GM18861 (cell line): ENCODE measurements around the gene CFH.
"Not testable (repeated sequence)": the region's sequence is repeated elsewhere in the genome, so short reads cannot be mapped to it uniquely, and the experiment has no call there.

Source experiments
- ATAC-seq: cut with Tn5 transposase; IDR thresholded peaks from one replicate; pipeline ENCODE4 v1.9.1; 2021; ENCODE audit not compliant: unreplicated experiment

The CFH gene

DNA sequence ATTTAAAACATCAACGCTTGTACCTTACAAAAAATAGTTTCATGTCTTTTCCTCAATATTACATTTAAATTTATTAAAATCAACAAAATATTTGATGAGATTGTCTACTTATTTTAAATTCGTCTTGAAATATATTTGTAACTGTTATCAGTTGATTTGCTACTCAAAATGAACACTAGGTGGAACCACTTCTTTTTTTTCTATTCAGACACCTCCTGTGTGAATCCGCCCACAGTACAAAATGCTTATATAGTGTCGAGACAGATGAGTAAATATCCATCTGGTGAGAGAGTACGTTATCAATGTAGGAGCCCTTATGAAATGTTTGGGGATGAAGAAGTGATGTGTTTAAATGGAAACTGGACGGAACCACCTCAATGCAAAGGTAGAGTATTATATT lies 91.4 kb downstream of the CFH start:
- ATAC-seq: peak; percentile 87

DNA sequence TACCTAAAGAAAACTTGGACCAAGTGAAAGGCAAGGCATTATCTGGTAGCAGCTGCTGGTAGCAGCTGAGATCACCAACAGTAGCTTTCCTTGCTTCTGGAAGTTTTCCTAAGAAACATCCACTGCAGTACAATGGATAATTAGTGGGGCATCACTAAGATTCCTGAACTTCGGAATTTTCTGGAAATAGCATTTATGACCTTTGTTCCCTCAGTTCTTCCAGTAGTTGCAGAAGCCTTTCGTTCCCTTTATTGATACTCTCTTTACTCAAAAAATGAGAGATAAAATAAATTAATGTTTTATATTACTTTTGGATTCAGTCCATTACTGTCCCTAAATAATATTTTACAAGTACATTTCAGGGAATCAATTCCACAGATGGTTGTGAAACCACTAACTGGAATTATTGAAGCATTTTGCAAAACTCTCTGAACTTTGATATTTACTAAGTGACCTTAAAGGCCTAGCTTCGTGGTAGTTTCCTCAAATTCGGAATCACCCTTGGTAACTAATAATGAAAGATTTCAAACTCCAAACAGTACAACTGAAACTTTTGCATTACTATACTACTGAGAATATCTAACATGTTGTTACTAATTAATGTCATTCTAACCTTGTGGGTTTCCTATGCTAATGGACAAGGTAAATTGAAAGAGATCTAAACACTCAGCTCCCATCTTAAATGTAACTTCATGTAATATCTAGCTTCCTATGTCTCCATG lies 113.3 kb downstream of the CFH start:
- not testable (repeated sequence) for ATAC-seq

DNA sequence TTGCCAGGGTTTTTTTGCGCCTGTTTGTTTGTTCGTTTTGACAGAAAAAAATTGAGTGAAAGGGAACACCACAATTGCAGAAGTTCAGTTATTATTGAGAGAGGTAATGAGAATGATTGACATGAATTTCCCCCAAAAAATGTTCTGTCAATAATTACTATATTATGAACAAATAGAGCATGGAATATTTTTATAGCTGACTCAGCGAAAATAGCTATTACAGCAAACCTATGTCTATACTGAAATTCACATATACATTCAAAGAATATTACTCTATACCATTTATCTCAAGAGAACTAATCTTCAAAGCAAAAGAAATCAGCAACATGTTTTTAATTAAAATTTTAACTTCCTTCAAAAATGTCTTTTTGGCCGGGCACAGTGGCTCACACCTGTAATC lies 118.0 kb downstream of the CFH start:
- not testable (repeated sequence) for ATAC-seq

DNA sequence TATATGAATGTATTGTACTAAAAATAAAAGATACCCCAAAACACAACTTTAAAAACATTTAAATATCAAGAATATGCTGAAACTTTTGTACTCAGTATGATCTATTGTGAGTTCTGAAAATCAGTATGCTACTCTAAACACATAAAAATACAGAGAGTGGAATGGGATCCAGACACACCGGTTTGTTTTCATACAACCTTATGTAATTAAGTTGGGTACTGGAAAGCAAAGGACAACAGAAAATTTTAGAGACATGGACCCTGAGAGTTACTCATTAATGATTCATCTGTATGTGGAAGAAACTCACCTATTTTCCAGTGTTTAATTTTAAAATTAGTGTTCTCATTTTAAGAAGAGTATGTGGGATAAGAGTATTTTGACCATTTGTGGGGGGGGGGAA lies 121.9 kb downstream of the CFH start:
- ATAC-seq: no peak

DNA sequence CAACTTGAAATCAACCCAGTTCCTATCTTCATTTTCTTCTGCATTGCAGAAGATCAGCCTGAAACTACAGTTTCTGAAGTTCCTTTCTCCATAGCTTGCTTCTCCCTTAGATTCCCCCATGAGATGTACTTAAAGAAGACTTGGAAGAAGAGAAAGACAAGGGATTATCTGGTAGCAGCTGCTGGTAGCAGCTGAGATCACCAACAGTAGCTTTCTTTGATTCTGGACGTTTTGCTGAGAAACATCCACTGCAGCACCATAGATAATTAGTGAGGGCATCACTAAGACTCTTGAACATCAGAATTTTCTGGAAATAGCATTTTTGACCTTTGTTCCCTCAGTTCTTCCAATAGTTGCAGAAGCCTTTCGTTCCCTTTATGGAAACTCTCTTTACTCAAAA lies 122.3 kb downstream of the CFH start:
- no peak for ATAC-seq

DNA sequence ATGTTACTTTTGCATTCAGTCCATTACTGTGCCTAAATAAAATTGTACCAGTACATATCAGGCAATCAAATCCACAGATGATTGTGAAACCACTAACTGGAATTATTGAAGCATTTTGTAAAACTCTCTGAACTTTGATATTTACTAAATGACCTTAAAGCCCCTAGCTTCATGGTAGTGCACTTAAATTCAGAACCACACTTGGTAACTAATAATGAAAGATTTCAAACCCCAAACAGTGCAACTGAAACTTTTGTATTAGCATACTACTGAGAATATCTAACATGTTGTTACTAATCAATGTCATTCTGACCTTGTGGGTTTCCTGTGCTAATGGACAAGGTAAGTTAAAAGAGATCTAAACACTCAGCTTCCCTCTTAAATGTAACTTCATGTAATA lies 122.8 kb downstream of the CFH start, which contains the start of gene CFHR3:
Gene CFHR3, plus strand, starts transcription at position 238 of the 400 bp plus-strand sequence. Its CDS starts 47 bp downstream, at position 285.
- no peak for ATAC-seq

DNA sequence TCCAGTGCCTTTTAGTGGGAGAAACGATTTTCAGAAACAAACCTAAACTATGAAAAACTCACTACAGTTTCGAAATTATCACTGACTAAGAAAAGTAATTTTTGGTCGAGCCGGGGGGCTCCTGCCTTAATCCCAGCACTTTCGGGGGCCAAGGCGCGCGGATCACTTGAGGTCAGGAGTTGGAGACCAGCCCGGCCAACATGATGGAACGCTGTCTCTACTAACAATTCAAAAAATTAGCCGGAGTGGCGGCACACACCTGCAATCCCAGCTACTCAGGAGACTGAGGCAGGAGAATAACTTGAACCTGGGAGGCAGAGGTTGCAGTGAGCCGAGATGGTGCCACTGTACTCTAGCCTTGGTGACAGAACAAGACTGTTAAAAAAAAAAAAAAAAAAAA lies 125.8 kb downstream of the CFH start:
- ATAC-seq: no peak

DNA sequence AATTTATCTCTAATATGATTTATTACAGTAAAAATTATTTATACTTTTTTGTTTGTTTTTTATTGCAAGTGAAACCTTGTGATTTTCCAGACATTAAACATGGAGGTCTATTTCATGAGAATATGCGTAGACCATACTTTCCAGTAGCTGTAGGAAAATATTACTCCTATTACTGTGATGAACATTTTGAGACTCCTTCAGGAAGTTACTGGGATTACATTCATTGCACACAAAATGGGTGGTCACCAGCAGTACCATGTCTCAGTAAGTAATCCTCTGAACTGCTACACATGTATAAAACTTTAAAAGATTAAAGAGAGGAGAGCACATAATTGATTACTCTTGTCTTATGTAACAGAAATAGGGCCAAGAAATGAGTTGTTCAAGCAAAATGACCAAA lies 127.2 kb downstream of the CFH start:
- no peak for ATAC-seq

DNA sequence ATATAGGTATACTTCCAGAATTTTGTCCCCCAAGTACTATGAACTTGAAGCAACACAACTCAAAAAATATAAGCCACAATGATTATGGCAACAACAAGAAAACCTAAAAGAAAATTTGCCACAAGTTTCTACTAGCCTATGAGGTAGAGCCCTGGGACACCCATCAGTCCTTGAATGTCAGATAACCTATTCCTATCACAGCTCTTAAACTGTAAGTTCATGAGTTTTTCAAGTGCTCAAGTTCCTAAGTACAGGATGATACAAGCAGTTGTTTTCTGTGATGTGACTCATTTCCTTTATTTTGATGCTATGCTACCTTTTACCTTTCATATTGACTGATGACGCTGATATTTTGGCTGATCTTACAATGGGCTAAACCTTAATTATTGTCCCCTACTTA lies 139.4 kb downstream of the CFH start:
- ATAC-seq: not testable (repeated sequence)

DNA sequence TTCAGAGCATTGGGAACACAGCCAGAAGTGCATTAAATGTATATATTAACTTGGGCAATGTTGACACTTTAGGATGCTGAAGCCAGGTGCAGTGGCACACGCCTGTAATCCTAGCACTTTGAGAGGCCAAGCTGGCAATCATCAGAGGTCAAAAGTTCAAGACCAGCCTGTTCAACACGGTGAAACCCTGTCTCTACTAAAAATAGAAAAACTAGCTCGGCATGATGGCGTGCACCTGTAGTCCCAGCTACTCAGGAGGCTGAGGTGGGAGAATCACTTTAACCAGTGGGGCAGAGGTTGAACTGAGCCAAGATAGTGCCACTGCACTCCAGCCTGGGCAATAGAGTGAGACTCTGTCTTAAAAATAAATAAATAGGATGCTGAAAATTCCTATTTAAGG lies 142.3 kb downstream of the CFH start:
- ATAC-seq: not testable (repeated sequence)
